Activated naive CD4-positive, alpha-beta T cell treated with anti-CD3 and anti-CD28 coated beads, Interleukin-2, amount 10 ng/mL, durations not matched to agents 7 days and 5 days (primary cell): ENCODE measurements around the gene ARL6IP4.

Experiments used
- CTCF ChIA-PET: fragments of 350-600 bp; sonication (Branson Sonifier 250); formaldehyde crosslinking; loops from one replicate; lab custom pipeline; 2021; ENCODE audit warnings: antibody characterized with exemption; lab: Charles Lee
- DNase-seq: peaks from one replicate; pipeline ENCODE4 v3.0.0-alpha.2; 2020
- H3K27ac Mint-ChIP-seq: one replicate; pipeline ENCODE4 v1.8.0; 2021; ENCODE audit warnings: mild to moderate bottlenecking, moderate library complexity, mixed read lengths
- H3K27me3 Mint-ChIP-seq: one replicate; pipeline ENCODE4 v1.8.0; 2021; ENCODE audit warnings: mild to moderate bottlenecking, mixed read lengths
- H3K36me3 Mint-ChIP-seq: one replicate; pipeline ENCODE4 v1.8.0; 2021; ENCODE audit warnings: mixed read lengths
- H3K4me1 Mint-ChIP-seq: one replicate; pipeline ENCODE4 v1.8.0; 2021; ENCODE audit warnings: mixed read lengths
- H3K4me3 Mint-ChIP-seq: one replicate; pipeline ENCODE4 v1.8.0; 2021; ENCODE audit warnings: mild to moderate bottlenecking, moderate library complexity, mixed read lengths
- H3K9me3 Mint-ChIP-seq: one replicate; pipeline ENCODE4 v1.8.0; 2021; ENCODE audit warnings: mixed read lengths

The ARL6IP4 gene

GRCh38 chr12:122965321-122965751 is 15.1 kb upstream of the ARL6IP4 start:
- H3K36me3 Mint-ChIP-seq, result no peaks in the 10 kb centered on the region
- CTCF ChIA-PET, result interaction anchor here (0.5 to 1.8 kb wide), 3 partner anchors 105 to 272 kb away, joined by 3 to 6 read pairs (median 5); no protein-coding TSS in a partner anchor
- peak overlapping the region; percentile 62 for H3K4me3 Mint-ChIP-seq
- H3K27me3 Mint-ChIP-seq, result peaks cover 6% of the 10 kb centered on the region
- H3K4me1 Mint-ChIP-seq, result peaks cover 19% of the 10 kb centered on the region
- no peak for DNase-seq
- no peak overlapping the region for H3K27ac Mint-ChIP-seq
- H3K9me3 Mint-ChIP-seq, result no peaks in the 10 kb centered on the region

- CTCF ChIA-PET, result interaction anchor here (0.5 to 1.8 kb wide), 4 partner anchors 13 to 172 kb away, joined by 3 to 6 read pairs (median 4); no protein-coding TSS in a partner anchor
- Mint-ChIP-seq H3K4me3 (peak within 1 kb of the TSS; percentile 62), H3K27me3 (peaks cover 6% of the 10 kb centered on the region), H3K4me1 (peaks cover 19% of the 10 kb centered on the region), H3K27ac (peak within 1 kb of the TSS; percentile 65), H3K9me3 (no peaks in the 10 kb centered on the region), H3K36me3 (no peaks in the 10 kb centered on the region)
- peak; percentile 97 for DNase-seq
Observed at GRCh38 chr12:122965851-122966742, 14.4 kb upstream of the ARL6IP4 start, which contains the start of gene ABCB9. Gene ABCB9 (minus strand): TSS chr12:122966463. CDS start chr12:122960235, 6,228 bp downstream.

GRCh38 chr12:122966743-122967550 is 13.5 kb upstream of the ARL6IP4 start:
- H3K4me3 Mint-ChIP-seq, result no peak overlapping the region
- CTCF ChIA-PET, result interaction anchor here (0.5 to 1.8 kb wide), 4 partner anchors 14 to 173 kb away, joined by 3 to 6 read pairs (median 4); no protein-coding TSS in a partner anchor

GRCh38 chr12:122968104-122968503 is 12.4 kb upstream of the ARL6IP4 start:
- H3K4me3 Mint-ChIP-seq, result no peak overlapping the region
- CTCF ChIA-PET, result interaction anchor here (0.8 kb wide), 1 partner anchor 107 kb away, joined by 3 read pairs; no protein-coding TSS in a partner anchor
- no peak overlapping the region for H3K27ac Mint-ChIP-seq
- no peaks in the 10 kb centered on the region for H3K9me3 Mint-ChIP-seq
- DNase-seq, result no peak
- H3K4me1 Mint-ChIP-seq, result peaks cover 18% of the 10 kb centered on the region
- H3K27me3 Mint-ChIP-seq, result peaks cover 6% of the 10 kb centered on the region
- no peaks in the 10 kb centered on the region for H3K36me3 Mint-ChIP-seq

More at GRCh38 chr12:122966743-122967550, 13.5 kb upstream of the ARL6IP4 start:
- H3K27ac Mint-ChIP-seq, result no peak overlapping the region
- H3K27me3 Mint-ChIP-seq, result peaks cover 6% of the 10 kb centered on the region
- no peaks in the 10 kb centered on the region for H3K9me3 Mint-ChIP-seq
- no peaks in the 10 kb centered on the region for H3K36me3 Mint-ChIP-seq
- peaks cover 19% of the 10 kb centered on the region for H3K4me1 Mint-ChIP-seq
- no peak for DNase-seq

GRCh38 chr12:122969676-122970075 is 10.8 kb upstream of the ARL6IP4 start:
- H3K36me3 Mint-ChIP-seq, result no peaks in the 10 kb centered on the region
- H3K9me3 Mint-ChIP-seq, result no peaks in the 10 kb centered on the region
- DNase-seq, result no peak
- H3K27me3 Mint-ChIP-seq, result peaks cover 8% of the 10 kb centered on the region
- H3K4me3 Mint-ChIP-seq, result no peak overlapping the region
- CTCF ChIA-PET, result interaction anchor here (0.5 to 1.2 kb wide), 3 partner anchors 17 to 350 kb away, joined by 3 to 4 read pairs (median 3); no protein-coding TSS in a partner anchor
- H3K4me1 Mint-ChIP-seq, result peaks cover 23% of the 10 kb centered on the region
- no peak overlapping the region for H3K27ac Mint-ChIP-seq

GRCh38 chr12:122974274-122974891 is 6.1 kb upstream of the ARL6IP4 start:
- peak overlapping the region; percentile 100 for H3K27ac Mint-ChIP-seq
- no peaks in the 10 kb centered on the region for H3K9me3 Mint-ChIP-seq
- CTCF ChIA-PET, result interaction anchor here (0.6 to 2.6 kb wide), 5 partner anchors 9 to 631 kb away, joined by 3 to 10 read pairs (median 3); no protein-coding TSS in a partner anchor
- peaks cover 41% of the 10 kb centered on the region for H3K4me1 Mint-ChIP-seq
- H3K36me3 Mint-ChIP-seq, result peaks cover 2% of the 10 kb centered on the region
- H3K4me3 Mint-ChIP-seq, result peak overlapping the region; percentile 98
- H3K27me3 Mint-ChIP-seq, result peaks cover 7% of the 10 kb centered on the region
- peak; percentile 99 for DNase-seq

- H3K27me3 Mint-ChIP-seq, result peaks cover 7% of the 10 kb centered on the region
- peak within 1 kb of the TSS; percentile 100 for H3K27ac Mint-ChIP-seq
- H3K9me3 Mint-ChIP-seq, result no peaks in the 10 kb centered on the region
- peak; percentile 96 for DNase-seq
- H3K4me3 Mint-ChIP-seq, result peak within 1 kb of the TSS; percentile 98
- CTCF ChIA-PET, result interaction anchor here (0.6 to 2.6 kb wide), 6 partner anchors 95 to 630 kb away, joined by 3 to 10 read pairs (median 3); no protein-coding TSS in a partner anchor
- H3K36me3 Mint-ChIP-seq, result peaks cover 5% of the 10 kb centered on the region
- H3K4me1 Mint-ChIP-seq, result peaks cover 47% of the 10 kb centered on the region
Observed at GRCh38 chr12:122974892-122975789, 5.3 kb upstream of the ARL6IP4 start, which contains the start of gene OGFOD2. Gene OGFOD2 (plus strand): TSS chr12:122975244. CDS start chr12:122975252, 8 bp downstream.

- Mint-ChIP-seq H3K27me3 (peaks cover 7% of the 10 kb centered on the region), H3K4me1 (peaks cover 49% of the 10 kb centered on the region), H3K27ac (peak overlapping the region; percentile 100), H3K9me3 (no peaks in the 10 kb centered on the region), H3K4me3 (peak overlapping the region; percentile 98), H3K36me3 (peaks cover 7% of the 10 kb centered on the region)
- DNase-seq, result no peak
- CTCF ChIA-PET, result interaction anchor here (0.8 to 2.6 kb wide), 3 partner anchors 99 to 262 kb away, joined by 3 to 10 read pairs (median 3); no protein-coding TSS in a partner anchor
Observed at GRCh38 chr12:122975790-122976647, 4.5 kb upstream of the ARL6IP4 start.

GRCh38 chr12:122976648-122976975 is 3.9 kb upstream of the ARL6IP4 start:
- CTCF ChIA-PET, result interaction anchor here (1.6 kb wide), 1 partner anchor 99 kb away, joined by 3 read pairs; no protein-coding TSS in a partner anchor
- Mint-ChIP-seq H3K27me3 (peaks cover 7% of the 10 kb centered on the region), H3K36me3 (peaks cover 11% of the 10 kb centered on the region), H3K4me3 (peak overlapping the region; percentile 98), H3K9me3 (no peaks in the 10 kb centered on the region), H3K4me1 (peaks cover 52% of the 10 kb centered on the region), H3K27ac (peak overlapping the region; percentile 45)
- DNase-seq, result no peak

GRCh38 chr12:122977153-122977552 is 3.3 kb upstream of the ARL6IP4 start:
- Mint-ChIP-seq H3K36me3 (peaks cover 16% of the 10 kb centered on the region), H3K4me1 (peaks cover 57% of the 10 kb centered on the region), H3K4me3 (peak overlapping the region; percentile 35), H3K9me3 (no peaks in the 10 kb centered on the region), H3K27ac (no peak overlapping the region), H3K27me3 (peaks cover 7% of the 10 kb centered on the region)
- no peak for DNase-seq
- CTCF ChIA-PET, result interaction anchor here (1.6 kb wide), 1 partner anchor 98 kb away, joined by 3 read pairs; no protein-coding TSS in a partner anchor

- peaks cover 63% of the 10 kb centered on the region for H3K4me1 Mint-ChIP-seq
Observed at GRCh38 chr12:122977655-122978392, 2.7 kb upstream of the ARL6IP4 start.

More at GRCh38 chr12:122977655-122978392, 2.7 kb upstream of the ARL6IP4 start:
- no peak overlapping the region for H3K27ac Mint-ChIP-seq
- H3K4me3 Mint-ChIP-seq, result no peak overlapping the region
- no peak for DNase-seq
- H3K9me3 Mint-ChIP-seq, result no peaks in the 10 kb centered on the region
- CTCF ChIA-PET, result no interaction called here
- H3K27me3 Mint-ChIP-seq, result peaks cover 7% of the 10 kb centered on the region
- H3K36me3 Mint-ChIP-seq, result peaks cover 18% of the 10 kb centered on the region
